Transverse colon (tissue), 4 donors: ENCODE results near the gene RASGRP3. TPM values are rescaled to one million over a fixed set of nuclear protein-coding genes. Genes with fewer than 3 reads are reported as not detected.

ENCODE experiments used
- DNase-seq: peaks from one replicate; pipeline ENCODE4 v3.0.0-alpha.2; 2019
- H3K27ac ChIP-seq, 4 donors: fragments of 200-600 bp; sonication (generic); 2 replicates each; pipeline ENCODE4 v1.5.1; 2016 to 2018; ENCODE audit warnings: inconsistent platforms in 4 of 4
- H3K27me3 ChIP-seq: fragments of 200-600 bp; sonication (generic); 2 replicates; pipeline ENCODE4 v1.5.1; 2017; ENCODE audit warnings: inconsistent platforms
- H3K36me3 ChIP-seq, 4 donors: fragments of 200-600 bp; sonication (generic); 2 replicates each; pipeline ENCODE4 v1.5.1; 2017 to 2019; ENCODE audit warnings: inconsistent platforms in 4 of 4
- H3K4me1 ChIP-seq, 4 donors: fragments of 200-600 bp; sonication (generic); 2 replicates each; pipeline ENCODE4 v1.5.1; 2017 to 2020; ENCODE audit warnings: inconsistent platforms in 4 of 4
- H3K4me3 ChIP-seq, 4 donors: fragments of 200-600 bp; sonication (generic); 1 replicate in 1 of 4; 2 replicates in 3 of 4; pipeline versions ENCODE4 v1.5.1 to v1.6.1; 2017 to 2019; ENCODE audit warnings: inconsistent platforms in 4 of 4
- H3K9me3 ChIP-seq, 2 donors: fragments of 200-600 bp; sonication (generic); 2 replicates each; pipeline ENCODE4 v1.5.1; 2017 to 2019; ENCODE audit warnings: inconsistent platforms in 2 of 2
- CTCF ChIP-seq, 5 experiments: fragments of 200-600 bp in 3 of 5; fragments of 450-650 bp in 2 of 5; sonication (generic) in 3 of 5; IDR thresholded peaks; 1 replicate in 2 of 5; 2 replicates in 3 of 5; pipeline ENCODE4 v1.5.1; 2016 to 2017; ENCODE audit warnings: antibody characterized with exemption in 5 of 5, inconsistent platforms in 3 of 5, mild to moderate bottlenecking in 2 of 5, moderate library complexity in 1 of 5
- EP300 ChIP-seq: sonication (generic); formaldehyde crosslinking; IDR thresholded peaks from one replicate; pipeline ENCODE4 v1.6.1; 2017; ENCODE audit warnings: antibody characterized with exemption, low read depth
- POLR2A ChIP-seq: fragments of 450-650 bp; IDR thresholded peaks from one replicate; pipeline ENCODE4 v1.6.1; 2016; ENCODE audit warnings: antibody characterized with exemption, mild to moderate bottlenecking, moderate library complexity
- POLR2AphosphoS5 ChIP-seq, 3 donors: sonication (generic); formaldehyde crosslinking; IDR thresholded peaks; one replicate each; pipeline ENCODE4 v1.6.1; 2016; ENCODE audit warnings: antibody characterized with exemption in 3 of 3
- WGBS, 2 donors: methylation state at CpG; one replicate each; pipeline ENCODE4 v1.1.5; 2018; ENCODE audit warnings: low coverage in 1 of 2; 5-methylcytosine and 5-hydroxymethylcytosine counted together
- in situ Hi-C, 4 donors: fragments of 200-750 bp; cut with MboI; loops; one replicate each; pipeline versions ENCODE4 v1.15.0 to v1.15.1; 2017; ENCODE audit warnings: low sequenced_read_pairs in 3 of 4, low pct_ligation_motif_present in 1 of 4, low pct_unique_long_range_greater_than_20kb in 1 of 4
- intact Hi-C: fragments of 100-400 bp; cut with DNase I; formaldehyde crosslinking; loops from one replicate; pipeline ENCODE4 v1.15.1; 2023; ENCODE audit warnings: low total_unique reads
- total RNA-seq, 4 donors: library from RNA; depleted of rRNA; stranded (reverse); fragments of >200 nt; gene quantifications; one replicate each; pipeline ENCODE4 v1.1.0, GENCODE V29; 2016

The RASGRP3 gene
- total RNA-seq, 4 donors from 2014 or later: 3.4 to 16.5 (median 4.8) TPM; not detected in 1

GRCh38 chr2:33432871-33433270, 43.6 kb upstream of the RASGRP3 start:
- H3K27ac ChIP-seq: no peak overlapping the region
- no peaks in the 10 kb centered on the region for H3K9me3 ChIP-seq
- H3K4me3 ChIP-seq: no peak overlapping the region
- intact Hi-C loops (no loop called here), in situ Hi-C loops (no loop called here)
- DNase-seq: no peak
- H3K27me3 ChIP-seq: no peaks in the 10 kb centered on the region
- TF ChIP-seq CTCF (IDR thresholded peaks at IDR 0.05) (no peak), POLR2AphosphoS5 (IDR thresholded peaks at IDR 0.05) (no peak), POLR2A (no peak), EP300 (no peak)
- WGBS, 2 donors: 83 to 93% methylated on average over 2 of the region's 2 CpGs
- H3K4me1 ChIP-seq: no peaks in the 10 kb centered on the region
- no peaks in the 10 kb centered on the region for H3K36me3 ChIP-seq

- Histone ChIP-seq H3K27ac (no peak overlapping the region), H3K9me3 (no peaks in the 10 kb centered on the region), H3K36me3 (no peaks in the 10 kb centered on the region), H3K27me3 (no peaks in the 10 kb centered on the region), H3K4me1 (no peaks in the 10 kb centered on the region), H3K4me3 (no peak overlapping the region)
- intact Hi-C loops (no loop called here), in situ Hi-C loops (no loop called here)
- WGBS, 2 donors: 65 to 79% methylated on average over 7 of the region's 7 CpGs
- TF ChIP-seq POLR2A (no peak), POLR2AphosphoS5 (IDR thresholded peaks at IDR 0.05) (no peak), EP300 (no peak), CTCF (IDR thresholded peaks at IDR 0.05) (no peak)
- no peak for DNase-seq
These were observed 42.9 kb upstream of the RASGRP3 start for GRCh38 chr2:33433279-33434235.

GRCh38 chr2:33435518-33435917, 40.9 kb upstream of the RASGRP3 start:
- WGBS, 2 donors: 79 to 85% methylated on average over 6 to 8 of the region's 8 CpGs
- H3K27me3 ChIP-seq: no peaks in the 10 kb centered on the region
- in situ Hi-C loops: no loop called here
- no peak overlapping the region for H3K27ac ChIP-seq
- no peaks in the 10 kb centered on the region for H3K4me1 ChIP-seq
- DNase-seq: no peak
- no peaks in the 10 kb centered on the region for H3K9me3 ChIP-seq
- TF ChIP-seq POLR2AphosphoS5 (IDR thresholded peaks at IDR 0.05): no peak
- TF ChIP-seq CTCF (IDR thresholded peaks at IDR 0.05): no peak
- no peak for TF ChIP-seq POLR2A
- TF ChIP-seq EP300: no peak
- intact Hi-C loops: no loop called here
- no peak overlapping the region for H3K4me3 ChIP-seq
- no peaks in the 10 kb centered on the region for H3K36me3 ChIP-seq

GRCh38 chr2:33436083-33436482, 40.4 kb upstream of the RASGRP3 start:
- in situ Hi-C loops: no loop called here
- DNase-seq: no peak
- H3K4me1 ChIP-seq: no peaks in the 10 kb centered on the region
- intact Hi-C loops: no loop called here
- H3K27ac ChIP-seq: no peak overlapping the region
- no peaks in the 10 kb centered on the region for H3K36me3 ChIP-seq
- no peak for TF ChIP-seq CTCF (IDR thresholded peaks at IDR 0.05)
- TF ChIP-seq POLR2A: no peak
- TF ChIP-seq POLR2AphosphoS5 (IDR thresholded peaks at IDR 0.05): no peak
- no peaks in the 10 kb centered on the region for H3K27me3 ChIP-seq
- WGBS, 2 donors: 14 to 62% methylated on average over 1 of the region's 1 CpG
- no peaks in the 10 kb centered on the region for H3K9me3 ChIP-seq
- H3K4me3 ChIP-seq: no peak overlapping the region
